Fibroblast of mammary gland (primary cell): Measurements from ENCODE around the gene COG7.

ENCODE experiments used
- DNase-seq: peaks from one replicate; pipeline ENCODE4 v3.0.0-alpha.2; 2010; ENCODE audit warnings: low read depth
- H3K4me3 ChIP-seq: 2 replicates; pipeline ENCODE4 v1.5.1; 2011; ENCODE audit warnings: low read depth, mild to moderate bottlenecking, low read length, moderate library complexity; ENCODE audit not compliant: control insufficient read depth
- CTCF ChIP-seq: conservative IDR thresholded peaks from 2 replicates; pipeline ENCODE4 v1.5.1; 2011; ENCODE audit warnings: low read depth, low read length, inconsistent platforms; ENCODE audit not compliant: control insufficient read depth, insufficient read depth

The COG7 gene

GRCh38 chr16:23379707-23380106 lies 73.3 kb downstream of the COG7 start:
- H3K4me3 ChIP-seq: no peak overlapping the region
- no peak for DNase-seq
- TF ChIP-seq CTCF: no peak

GRCh38 chr16:23378921-23379320 lies 74.1 kb downstream of the COG7 start:
- no peak for DNase-seq
- TF ChIP-seq CTCF: no peak
- H3K4me3 ChIP-seq: no peak overlapping the region

- H3K4me3 ChIP-seq: no peak overlapping the region
- no peak for DNase-seq
- TF ChIP-seq CTCF: no peak
Observed at GRCh38 chr16:23378256-23378655, 74.7 kb downstream of the COG7 start.

- TF ChIP-seq CTCF: no peak
- DNase-seq: no peak
- no peak overlapping the region for H3K4me3 ChIP-seq
Observed at GRCh38 chr16:23377071-23377931, 75.7 kb downstream of the COG7 start.

- TF ChIP-seq CTCF: no peak
- H3K4me3 ChIP-seq: no peak overlapping the region
- DNase-seq: no peak
Observed at GRCh38 chr16:23375643-23376042, 77.3 kb downstream of the COG7 start.

- no peak overlapping the region for H3K4me3 ChIP-seq
- TF ChIP-seq CTCF: no peak
- no peak for DNase-seq
Observed at GRCh38 chr16:23374721-23375510, 78.1 kb downstream of the COG7 start.
